Lower lobe of right lung (tissue), 2 donors: Measurements from ENCODE around the gene COL23A1. TPM values are rescaled to one million over a fixed set of nuclear protein-coding genes. Genes with fewer than 3 reads are reported as not detected.

Experiments used
- ATAC-seq, 2 donors: fragments of 200-7000 bp; cut with Tn5 transposase; one replicate each; pipeline ENCODE4 v1.9.1; 2020 to 2022; ENCODE audit warnings: mild to moderate bottlenecking in 2 of 2, moderate library complexity in 2 of 2
- DNase-seq: peaks from one replicate; pipeline ENCODE4 v3.0.0-alpha.2; 2020
- H3K27ac ChIP-seq: fragments of 200-600 bp; one replicate; pipeline ENCODE4 v1.8.0; 2022
- H3K27me3 ChIP-seq: fragments of 200-600 bp; one replicate; pipeline ENCODE4 v1.8.0; 2022; ENCODE audit warnings: low read depth
- H3K36me3 ChIP-seq: fragments of 200-600 bp; one replicate; pipeline ENCODE4 v1.8.0; 2022; ENCODE audit warnings: mild to moderate bottlenecking
- H3K4me1 ChIP-seq: fragments of 200-600 bp; one replicate; pipeline ENCODE4 v1.8.0; 2022
- H3K4me3 ChIP-seq: fragments of 200-600 bp; one replicate; pipeline ENCODE4 v1.8.0; 2022; ENCODE audit warnings: mild to moderate bottlenecking
- H3K9me3 ChIP-seq: fragments of 200-600 bp; one replicate; pipeline ENCODE4 v1.8.0; 2022
- intact Hi-C: fragments of 100-400 bp; cut with DNase I; formaldehyde crosslinking; loops from one replicate; pipeline ENCODE4 v1.11.0; 2022
- total RNA-seq: library from RNA; stranded (reverse); fragmentation: NEBNext Ultra II Directional; extraction: Animal tissue kit (Norgen Biotek cat#: 25700); gene quantifications from one replicate; pipeline ENCODE4 v1.2.1, GENCODE V29; 2021
- TF ChIP-seq, protein P1 (sequence below): fragments of 200-600 bp; IDR thresholded peaks from one replicate; pipeline ENCODE4 v1.8.0; 2022; ENCODE audit warnings: antibody characterized with exemption, mild to moderate bottlenecking
- donor health status: DM: no; HTN: yes; CAD: no; lungs with severe emphysema.

The COL23A1 gene
- total RNA-seq, 1 donor from 2014 or later = 1.2 TPM

DNA sequence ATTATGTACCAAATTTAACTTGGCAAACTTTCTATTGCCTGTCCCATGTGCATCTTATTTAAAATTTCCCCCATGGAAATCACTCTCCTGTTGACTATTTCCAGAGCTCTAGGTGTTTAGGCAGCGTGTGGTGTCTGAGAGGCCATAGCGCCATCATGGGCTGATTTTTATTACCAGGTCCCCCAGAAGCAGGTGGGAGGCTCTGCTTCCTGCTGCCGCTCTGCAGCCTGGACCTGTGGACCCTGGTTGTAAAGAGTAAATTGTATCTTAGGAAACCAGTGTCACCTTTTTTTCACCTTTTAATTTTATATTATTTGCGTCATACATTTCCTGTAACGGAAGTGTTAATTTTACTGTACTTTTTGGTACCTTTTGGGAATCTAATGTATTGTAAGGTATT lies 379.5 kb downstream of the COL23A1 start:
- Histone ChIP-seq H3K27ac (no peak overlapping the region), H3K4me3 (no peak overlapping the region), H3K27me3 (no peaks in the 10 kb centered on the region), H3K36me3 (peaks cover 96% of the 10 kb centered on the region), H3K9me3 (no peaks in the 10 kb centered on the region), H3K4me1 (peaks cover 32% of the 10 kb centered on the region)
- intact Hi-C loops = no loop called here
- DNase-seq = no peak
- TF ChIP-seq, protein P1, sequence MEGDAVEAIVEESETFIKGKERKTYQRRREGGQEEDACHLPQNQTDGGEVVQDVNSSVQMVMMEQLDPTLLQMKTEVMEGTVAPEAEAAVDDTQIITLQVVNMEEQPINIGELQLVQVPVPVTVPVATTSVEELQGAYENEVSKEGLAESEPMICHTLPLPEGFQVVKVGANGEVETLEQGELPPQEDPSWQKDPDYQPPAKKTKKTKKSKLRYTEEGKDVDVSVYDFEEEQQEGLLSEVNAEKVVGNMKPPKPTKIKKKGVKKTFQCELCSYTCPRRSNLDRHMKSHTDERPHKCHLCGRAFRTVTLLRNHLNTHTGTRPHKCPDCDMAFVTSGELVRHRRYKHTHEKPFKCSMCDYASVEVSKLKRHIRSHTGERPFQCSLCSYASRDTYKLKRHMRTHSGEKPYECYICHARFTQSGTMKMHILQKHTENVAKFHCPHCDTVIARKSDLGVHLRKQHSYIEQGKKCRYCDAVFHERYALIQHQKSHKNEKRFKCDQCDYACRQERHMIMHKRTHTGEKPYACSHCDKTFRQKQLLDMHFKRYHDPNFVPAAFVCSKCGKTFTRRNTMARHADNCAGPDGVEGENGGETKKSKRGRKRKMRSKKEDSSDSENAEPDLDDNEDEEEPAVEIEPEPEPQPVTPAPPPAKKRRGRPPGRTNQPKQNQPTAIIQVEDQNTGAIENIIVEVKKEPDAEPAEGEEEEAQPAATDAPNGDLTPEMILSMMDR = no peak
- ATAC-seq = no peak

DNA sequence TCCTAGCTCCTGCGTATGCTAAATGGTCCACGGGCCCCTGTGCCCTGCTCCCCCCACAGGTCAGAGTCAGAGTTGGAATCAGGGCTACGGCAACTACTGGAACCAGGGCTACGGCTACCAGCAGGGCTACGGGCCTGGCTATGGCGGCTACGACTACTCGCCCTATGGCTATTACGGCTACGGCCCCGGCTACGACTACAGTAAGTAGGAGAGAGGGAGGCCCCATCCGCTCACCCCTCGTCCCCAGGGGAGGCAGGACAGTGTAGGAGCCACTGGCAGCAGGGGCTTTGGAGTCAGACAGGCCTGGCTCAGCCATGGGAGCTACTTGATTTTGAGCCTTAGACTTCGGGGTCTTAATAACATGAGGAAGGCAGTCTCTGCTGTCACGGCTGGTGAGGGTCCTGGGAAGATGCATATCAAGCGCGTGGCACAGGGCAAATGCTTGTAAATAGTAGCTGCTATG lies 380.1 kb downstream of the COL23A1 start:
- Histone ChIP-seq H3K9me3 (no peaks in the 10 kb centered on the region), H3K27ac (no peak overlapping the region), H3K27me3 (no peaks in the 10 kb centered on the region), H3K36me3 (peaks cover 90% of the 10 kb centered on the region), H3K4me1 (peaks cover 29% of the 10 kb centered on the region), H3K4me3 (no peak overlapping the region)
- intact Hi-C loops = no loop called here
- ATAC-seq (no peak), DNase-seq (no peak)
- TF ChIP-seq, protein P1 = no peak

DNA sequence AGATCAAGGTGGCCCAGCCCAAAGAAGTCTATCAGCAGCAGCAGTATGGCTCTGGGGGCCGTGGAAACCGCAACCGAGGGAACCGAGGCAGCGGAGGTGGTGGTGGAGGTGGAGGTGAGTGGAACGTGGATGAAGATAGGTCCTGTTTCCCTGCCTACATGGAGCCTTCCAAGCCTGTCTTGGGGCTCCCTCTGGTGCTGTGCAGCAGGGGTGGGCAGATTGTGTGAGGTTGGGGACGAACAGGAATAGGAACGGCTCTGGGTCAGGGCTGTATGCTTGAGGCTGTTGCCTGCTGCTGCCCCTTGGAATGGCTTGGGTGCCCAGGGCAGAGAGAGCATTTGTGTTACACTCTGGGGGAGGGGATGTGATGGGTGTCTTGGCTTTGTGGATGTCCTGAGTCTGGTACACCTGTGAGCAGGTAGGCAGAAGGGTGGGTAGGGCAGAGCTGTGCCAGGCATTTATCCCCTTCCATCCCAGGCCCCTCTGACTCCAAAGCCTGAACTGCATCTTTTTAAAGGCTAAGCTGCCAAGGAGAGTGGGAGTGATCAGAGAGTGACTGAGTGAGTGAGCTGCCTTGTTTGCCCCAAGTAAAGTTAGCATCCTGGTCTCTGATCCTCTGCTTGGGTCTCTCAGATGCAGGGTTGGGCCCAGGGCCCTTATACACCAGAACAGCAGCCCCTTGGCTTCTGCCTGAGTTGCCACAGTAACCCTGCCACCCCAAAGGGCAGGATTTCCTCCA lies 380.7 kb downstream of the COL23A1 start:
- intact Hi-C loops = no loop called here
- TF ChIP-seq, protein P1 = no peak
- Histone ChIP-seq H3K36me3 (peaks cover 84% of the 10 kb centered on the region), H3K27me3 (no peaks in the 10 kb centered on the region), H3K4me3 (no peak overlapping the region), H3K9me3 (no peaks in the 10 kb centered on the region), H3K4me1 (peaks cover 28% of the 10 kb centered on the region), H3K27ac (no peak overlapping the region)
- ATAC-seq (no peak), DNase-seq (no peak)

DNA sequence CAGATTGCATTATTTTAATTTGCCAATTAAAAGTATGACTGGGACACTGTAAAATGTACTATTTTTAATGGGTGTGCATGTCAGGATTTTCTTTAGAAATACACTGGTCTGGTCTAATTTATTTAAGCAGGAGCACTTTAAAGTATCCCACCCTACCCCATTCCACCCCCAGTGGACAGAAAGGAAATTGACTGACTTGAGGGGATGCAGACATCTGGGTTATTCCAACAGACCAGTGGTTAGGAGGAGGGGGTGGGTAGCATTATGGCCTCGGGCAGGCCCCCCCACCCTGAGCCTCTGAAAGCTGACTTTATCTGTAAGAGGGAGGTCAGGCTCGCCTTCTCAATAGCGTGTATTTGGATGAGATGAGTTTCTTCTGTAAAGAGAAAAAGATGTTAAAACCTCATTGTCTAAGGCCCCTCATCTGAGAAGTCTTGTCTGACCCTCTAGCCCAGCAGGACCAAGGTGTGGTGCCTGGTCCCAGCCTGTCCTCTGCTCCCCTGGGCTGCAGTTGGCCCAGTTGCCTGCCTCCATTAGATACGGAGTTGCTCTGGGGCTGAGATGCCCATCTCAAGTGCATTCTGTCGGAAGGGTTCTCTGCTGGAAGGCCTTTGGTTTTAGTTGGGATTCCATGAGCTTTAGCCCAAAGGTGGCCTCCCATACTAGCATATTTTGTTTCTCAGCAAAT lies 381.5 kb downstream of the COL23A1 start:
- H3K27ac ChIP-seq = no peak overlapping the region
- H3K4me1 ChIP-seq = peaks cover 28% of the 10 kb centered on the region
- H3K9me3 ChIP-seq = no peaks in the 10 kb centered on the region
- H3K36me3 ChIP-seq = peaks cover 76% of the 10 kb centered on the region
- no peaks in the 10 kb centered on the region for H3K27me3 ChIP-seq
- intact Hi-C loops = no loop called here
- DNase-seq (no peak), ATAC-seq (no peak)
- TF ChIP-seq, protein P1 = no peak
- H3K4me3 ChIP-seq = no peak overlapping the region

DNA sequence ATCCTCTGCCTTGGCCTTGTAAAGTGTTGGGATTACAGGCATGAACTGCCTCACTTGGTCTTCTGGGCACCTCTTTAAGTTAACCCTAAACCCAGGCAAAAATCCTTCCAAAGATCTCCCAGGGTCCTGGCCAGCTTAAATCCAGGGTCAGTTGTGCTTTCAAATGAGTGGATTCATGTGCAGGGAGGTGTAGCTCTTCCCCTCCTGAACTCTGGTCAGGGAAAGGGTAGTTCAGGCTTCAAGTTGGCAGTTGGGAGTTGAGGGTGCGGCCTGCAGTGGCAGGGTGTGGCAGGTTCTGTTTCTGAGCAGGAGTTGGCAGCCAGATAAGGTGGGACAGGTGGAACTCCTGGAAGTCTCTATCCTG lies 382.3 kb downstream of the COL23A1 start:
- H3K4me1 ChIP-seq = peaks cover 28% of the 10 kb centered on the region
- peaks cover 68% of the 10 kb centered on the region for H3K36me3 ChIP-seq
- DNase-seq = no peak
- no peak overlapping the region for H3K27ac ChIP-seq
- no peak for ATAC-seq
- intact Hi-C loops = no loop called here
- no peaks in the 10 kb centered on the region for H3K9me3 ChIP-seq
- TF ChIP-seq, protein P1 = no peak
- no peaks in the 10 kb centered on the region for H3K27me3 ChIP-seq
- no peak overlapping the region for H3K4me3 ChIP-seq
